ENCODE measurements around the gene CBFA2T3. TPM values are rescaled to one million over a fixed set of nuclear protein-coding genes. Genes with fewer than 3 reads are reported as not detected.
"Not testable (repeated sequence)": the region's sequence is repeated elsewhere in the genome, so short reads cannot be mapped to it uniquely, and the experiment has no call there.

The CBFA2T3 gene
- total RNA-seq, 3 donors from 2014 or later = 1.0 to 2.0 (median 1.3) TPM

- Mint-ChIP-seq H3K9me3 (no peaks in the 10 kb centered on the region), H3K4me1 (ENCODE audit: low read depth) (peaks cover 2% of the 10 kb centered on the region), H3K36me3 (ENCODE audit: insufficient read depth) (no peaks in the 10 kb centered on the region), H3K4me3 (no peak overlapping the region), H3K27me3 (ENCODE audit: low read depth) (no peaks in the 10 kb centered on the region)
- DNase-seq = no peak
- ATAC-seq = no peak
These were observed 82.2 kb downstream of the CBFA2T3 start for GRCh38 chr16:88894681-88895300.

- not testable (repeated sequence) for DNase-seq; H3K9me3 Mint-ChIP-seq; ATAC-seq; H3K4me3 Mint-ChIP-seq; H3K4me1 Mint-ChIP-seq (ENCODE audit: low read depth); H3K27me3 Mint-ChIP-seq (ENCODE audit: low read depth); H3K36me3 Mint-ChIP-seq (ENCODE audit: insufficient read depth)
These were observed 82.7 kb downstream of the CBFA2T3 start for GRCh38 chr16:88894266-88894665.

- peaks cover 2% of the 10 kb centered on the region for H3K4me1 Mint-ChIP-seq (ENCODE audit: low read depth)
- no peak for DNase-seq
- no peak for ATAC-seq
- H3K4me3 Mint-ChIP-seq = no peak overlapping the region
- H3K27me3 Mint-ChIP-seq (ENCODE audit: low read depth) = no peaks in the 10 kb centered on the region
- H3K36me3 Mint-ChIP-seq (ENCODE audit: insufficient read depth) = no peaks in the 10 kb centered on the region
- H3K9me3 Mint-ChIP-seq = no peaks in the 10 kb centered on the region
These were observed 83.7 kb downstream of the CBFA2T3 start for GRCh38 chr16:88893127-88893968.

DNA sequence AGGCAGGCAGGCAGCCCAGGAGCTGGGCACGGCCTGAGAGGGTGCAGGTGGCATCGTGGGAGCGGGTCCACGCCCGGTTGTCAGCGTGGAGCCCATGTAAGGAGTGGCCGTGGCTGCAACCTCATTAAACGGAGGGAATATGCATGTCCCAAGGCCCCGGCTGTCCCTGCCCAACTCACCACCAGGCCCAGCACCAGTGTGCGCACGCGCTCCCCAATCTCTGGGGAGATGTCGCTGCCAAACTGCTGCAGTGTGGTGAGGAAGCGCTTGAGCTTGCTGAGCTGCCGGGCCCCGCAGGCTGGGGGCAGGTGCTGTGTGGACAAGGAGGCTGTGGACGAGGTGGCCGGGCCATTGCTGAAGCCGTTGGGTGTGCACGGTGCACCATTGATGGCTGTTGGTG lies 84.9 kb downstream of the CBFA2T3 start:
- Mint-ChIP-seq H3K4me3 (no peak overlapping the region), H3K4me1 (ENCODE audit: low read depth) (peaks cover 2% of the 10 kb centered on the region), H3K27me3 (ENCODE audit: low read depth) (no peaks in the 10 kb centered on the region), H3K9me3 (no peaks in the 10 kb centered on the region), H3K36me3 (ENCODE audit: insufficient read depth) (no peaks in the 10 kb centered on the region)
- DNase-seq (no peak), ATAC-seq (no peak)

GRCh38 chr16:88891083-88891482 lies 85.9 kb downstream of the CBFA2T3 start:
- DNase-seq (no peak), ATAC-seq (no peak)
- Mint-ChIP-seq H3K36me3 (ENCODE audit: insufficient read depth) (no peaks in the 10 kb centered on the region), H3K27me3 (ENCODE audit: low read depth) (no peaks in the 10 kb centered on the region), H3K4me1 (ENCODE audit: low read depth) (peaks cover 2% of the 10 kb centered on the region), H3K4me3 (no peak overlapping the region), H3K9me3 (no peaks in the 10 kb centered on the region)

DNA sequence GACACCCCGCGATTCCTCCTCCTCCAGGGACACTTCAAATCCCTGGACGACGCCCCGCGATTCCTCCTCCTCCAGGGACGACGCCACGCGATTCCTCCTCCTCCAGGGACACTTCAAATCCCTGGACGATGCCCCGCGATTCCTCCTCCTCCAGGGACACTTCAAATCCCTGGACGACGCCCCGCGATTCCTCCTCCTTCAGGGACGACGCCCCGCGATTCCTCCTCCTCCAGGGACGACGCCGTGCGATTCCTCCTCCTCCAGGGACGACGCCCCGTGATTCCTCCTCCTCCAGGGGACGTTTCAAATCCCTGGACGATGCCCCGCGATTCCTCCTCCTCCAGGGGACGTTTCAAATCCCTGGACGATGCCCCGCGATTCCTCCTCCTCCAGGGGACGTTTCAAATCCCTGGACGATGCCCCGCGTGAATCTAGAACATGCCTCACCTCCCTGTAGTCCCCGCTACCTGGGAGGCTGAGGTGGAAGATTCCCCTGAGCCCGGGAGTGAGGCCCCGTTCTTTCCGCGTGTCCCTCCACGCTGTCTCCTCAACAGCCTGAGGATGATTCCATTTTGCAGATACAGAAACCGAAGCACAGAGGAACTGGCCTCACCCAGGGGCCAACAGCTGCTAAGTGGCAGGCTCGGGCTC lies 87.2 kb downstream of the CBFA2T3 start:
- not testable (repeated sequence) for H3K9me3 Mint-ChIP-seq; DNase-seq; H3K36me3 Mint-ChIP-seq (ENCODE audit: insufficient read depth); H3K4me3 Mint-ChIP-seq; H3K4me1 Mint-ChIP-seq (ENCODE audit: low read depth); ATAC-seq; H3K27me3 Mint-ChIP-seq (ENCODE audit: low read depth)

GRCh38 chr16:88888461-88889387 lies 88.3 kb downstream of the CBFA2T3 start:
- Mint-ChIP-seq H3K4me1 (ENCODE audit: low read depth) (no peaks in the 10 kb centered on the region), H3K27me3 (ENCODE audit: low read depth) (no peaks in the 10 kb centered on the region), H3K9me3 (no peaks in the 10 kb centered on the region), H3K4me3 (no peak overlapping the region), H3K36me3 (ENCODE audit: insufficient read depth) (no peaks in the 10 kb centered on the region)
- DNase-seq (no peak), ATAC-seq (no peak)

- H3K9me3 Mint-ChIP-seq = no peaks in the 10 kb centered on the region
- H3K36me3 Mint-ChIP-seq (ENCODE audit: insufficient read depth) = no peaks in the 10 kb centered on the region
- no peak overlapping the region for H3K4me3 Mint-ChIP-seq
- ATAC-seq (no peak), DNase-seq (no peak)
- no peaks in the 10 kb centered on the region for H3K27me3 Mint-ChIP-seq (ENCODE audit: low read depth)
- H3K4me1 Mint-ChIP-seq (ENCODE audit: low read depth) = no peaks in the 10 kb centered on the region
These were observed 89.0 kb downstream of the CBFA2T3 start for GRCh38 chr16:88888057-88888456.

GRCh38 chr16:88886845-88887521 lies 90.0 kb downstream of the CBFA2T3 start:
- H3K9me3 Mint-ChIP-seq = no peaks in the 10 kb centered on the region
- DNase-seq (no peak), ATAC-seq (no peak)
- H3K4me1 Mint-ChIP-seq (ENCODE audit: low read depth) = peaks cover 3% of the 10 kb centered on the region
- H3K27me3 Mint-ChIP-seq (ENCODE audit: low read depth) = no peaks in the 10 kb centered on the region
- H3K4me3 Mint-ChIP-seq = no peak overlapping the region
- no peaks in the 10 kb centered on the region for H3K36me3 Mint-ChIP-seq (ENCODE audit: insufficient read depth)

DNA sequence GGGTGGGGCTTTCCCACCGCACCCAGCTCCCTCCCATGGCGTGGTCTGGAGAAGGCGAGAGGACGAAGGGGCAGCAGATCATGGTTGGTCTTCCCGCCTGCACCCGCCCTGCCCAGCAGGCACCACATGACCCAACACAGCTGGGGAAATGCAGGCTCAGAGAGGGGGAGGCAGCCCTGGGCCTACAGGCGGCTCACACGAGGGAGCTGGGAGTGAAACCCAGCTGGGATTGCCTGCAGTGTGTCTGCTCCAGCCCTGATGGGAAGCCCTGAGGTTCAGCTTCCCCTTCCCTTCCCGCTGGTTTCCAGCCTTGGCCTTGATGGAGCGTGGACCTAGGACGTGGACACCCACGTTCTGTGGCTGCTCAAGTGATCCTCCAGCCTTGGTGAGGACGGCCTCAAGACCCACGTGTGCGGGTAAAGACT lies 90.6 kb downstream of the CBFA2T3 start:
- no peaks in the 10 kb centered on the region for H3K9me3 Mint-ChIP-seq
- H3K4me1 Mint-ChIP-seq (ENCODE audit: low read depth) = peaks cover 3% of the 10 kb centered on the region

GRCh38 chr16:88885693-88886280 lies 91.2 kb downstream of the CBFA2T3 start:
- ATAC-seq (no peak), DNase-seq (no peak)
- no peaks in the 10 kb centered on the region for H3K27me3 Mint-ChIP-seq (ENCODE audit: low read depth)
- no peaks in the 10 kb centered on the region for H3K9me3 Mint-ChIP-seq
- H3K4me1 Mint-ChIP-seq (ENCODE audit: low read depth) = peaks cover 3% of the 10 kb centered on the region
- no peaks in the 10 kb centered on the region for H3K36me3 Mint-ChIP-seq (ENCODE audit: insufficient read depth)
- no peak overlapping the region for H3K4me3 Mint-ChIP-seq

More for the DNA sequence above, 90.6 kb downstream of the CBFA2T3 start:
- DNase-seq (no peak), ATAC-seq (no peak)
- Mint-ChIP-seq H3K36me3 (ENCODE audit: insufficient read depth) (no peaks in the 10 kb centered on the region), H3K4me3 (no peak overlapping the region), H3K27me3 (ENCODE audit: low read depth) (no peaks in the 10 kb centered on the region)

- no peak for ATAC-seq
- DNase-seq = no peak
- no peaks in the 10 kb centered on the region for H3K9me3 Mint-ChIP-seq
- peaks cover 3% of the 10 kb centered on the region for H3K4me1 Mint-ChIP-seq (ENCODE audit: low read depth)
- no peak overlapping the region for H3K4me3 Mint-ChIP-seq
- H3K27me3 Mint-ChIP-seq (ENCODE audit: low read depth) = no peaks in the 10 kb centered on the region
- H3K36me3 Mint-ChIP-seq (ENCODE audit: insufficient read depth) = no peaks in the 10 kb centered on the region
These were observed 92.3 kb downstream of the CBFA2T3 start for GRCh38 chr16:88884569-88885271.

DNA sequence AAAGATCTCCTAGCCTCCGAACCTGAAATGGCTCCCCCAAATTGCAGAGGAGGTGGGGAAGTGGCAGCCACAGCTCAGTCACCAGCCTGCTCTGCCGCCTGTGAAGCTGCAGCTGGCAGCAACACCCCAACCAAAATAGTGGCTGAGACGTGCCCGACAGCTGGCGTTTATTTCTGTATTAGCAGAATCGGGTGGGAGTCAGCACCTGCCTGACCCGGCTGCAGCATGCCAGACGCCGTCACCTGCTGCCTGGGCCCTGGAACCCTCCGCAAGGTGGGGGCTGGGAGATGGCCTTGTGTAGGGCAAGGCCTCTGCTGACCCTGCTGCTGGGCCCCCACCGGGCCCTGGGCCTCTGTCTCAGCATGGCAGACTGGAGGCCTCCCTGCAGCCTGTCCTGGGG lies 93.1 kb downstream of the CBFA2T3 start:
- no peak for ATAC-seq
- no peak for DNase-seq
- H3K9me3 Mint-ChIP-seq = no peaks in the 10 kb centered on the region
- H3K4me3 Mint-ChIP-seq = no peak overlapping the region
- H3K4me1 Mint-ChIP-seq (ENCODE audit: low read depth) = peaks cover 3% of the 10 kb centered on the region
- H3K27me3 Mint-ChIP-seq (ENCODE audit: low read depth) = no peaks in the 10 kb centered on the region
- no peaks in the 10 kb centered on the region for H3K36me3 Mint-ChIP-seq (ENCODE audit: insufficient read depth)
